Tibial artery (tissue), 4 donors: ENCODE measurements around the gene TRIM47.
A peak's percentile ranks its signal among the peaks of the same experiment; 100 is the strongest.

Experiments used
- DNase-seq, 2 donors: peaks; one replicate each; pipeline ENCODE4 v3.0.0-alpha.2; 2019
- H3K27ac ChIP-seq, 2 donors: fragments of 200-600 bp; sonication (generic) in 1 of 2; 1 replicate in 1 of 2; 2 replicates in 1 of 2; pipeline ENCODE4 v1.5.1; 2018 to 2019; ENCODE audit warnings: mild to moderate bottlenecking in 1 of 2
- H3K27me3 ChIP-seq, 2 donors: fragments of 200-600 bp; sonication (generic) in 1 of 2; one replicate each; pipeline versions ENCODE4 v1.5.1 to v1.6.0; 2016 to 2019
- H3K36me3 ChIP-seq, 3 donors: fragments of 200-600 bp; sonication (generic) in 2 of 3; one replicate each; pipeline ENCODE4 v1.5.1; 2016 to 2019; ENCODE audit warnings: mild to moderate bottlenecking in 2 of 3
- H3K4me1 ChIP-seq, 4 donors: fragments of 200-600 bp; sonication (generic) in 2 of 4; 1 replicate in 3 of 4; 2 replicates in 1 of 4; pipeline ENCODE4 v1.5.1; 2016 to 2019
- H3K4me3 ChIP-seq, 2 donors: fragments of 200-600 bp; sonication (generic) in 1 of 2; 1 replicate in 1 of 2; 2 replicates in 1 of 2; pipeline ENCODE4 v1.5.1; 2018 to 2019; ENCODE audit warnings: mild to moderate bottlenecking in 2 of 2
- H3K9me3 ChIP-seq, 3 donors: fragments of 200-600 bp; sonication (generic) in 1 of 3; one replicate each; pipeline ENCODE4 v1.5.1; 2016 to 2019
- intact Hi-C: fragments of 100-400 bp; cut with DNase I; formaldehyde crosslinking; loops from one replicate; pipeline ENCODE4 v1.15.0; 2023; ENCODE audit warnings: low total_unique reads
- TF ChIP-seq, protein P1 (sequence below), 2 experiments: fragments of 200-600 bp in 1 of 2; fragments of 450-650 bp in 1 of 2; IDR thresholded peaks; one replicate each; pipeline ENCODE4 v1.5.1; 2017 to 2019; ENCODE audit warnings: antibody characterized with exemption in 2 of 2, mild to moderate bottlenecking in 1 of 2, moderate library complexity in 1 of 2

TRIM47 gene

DNA sequence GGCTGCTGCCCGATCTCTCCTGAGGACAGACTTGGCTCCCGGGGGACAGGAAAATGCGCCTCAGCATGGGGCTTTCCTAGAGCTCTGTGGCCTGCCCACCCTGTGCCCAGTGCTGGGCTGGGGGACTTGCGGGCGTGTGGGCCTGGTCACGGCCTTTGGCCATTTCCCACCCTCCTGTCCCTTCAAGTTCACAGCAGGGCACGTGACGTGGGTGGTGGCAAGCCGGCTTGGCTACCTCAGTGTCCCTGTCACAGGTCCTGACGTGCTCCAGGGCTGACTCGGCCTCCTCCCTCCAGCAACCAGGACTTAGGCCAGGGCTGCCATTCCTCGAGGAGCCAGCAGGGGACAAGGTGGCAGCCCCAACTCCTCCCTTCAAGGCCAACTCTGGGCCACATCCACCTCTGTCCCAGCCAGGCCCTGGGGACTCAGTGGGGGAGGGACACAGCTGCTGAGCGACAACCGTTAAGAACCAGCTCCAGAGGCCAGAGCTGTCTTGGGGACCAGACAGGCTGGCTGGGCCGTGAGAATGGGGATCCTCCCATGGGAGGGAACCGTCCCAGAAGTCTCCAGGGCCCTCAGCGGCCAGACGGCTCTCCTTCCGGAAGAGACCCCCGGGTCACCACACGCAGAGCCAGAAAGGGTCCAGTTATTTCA lies 33.2 kb downstream of the TRIM47 start:
- H3K4me1 ChIP-seq, result peaks cover 0 to 64% (median 32%) of the 10 kb centered on the region in 4 donors
- no peaks in the 10 kb centered on the region for H3K9me3 ChIP-seq
- peak; percentile 85 to 97 for DNase-seq
- intact Hi-C loops, result no loop called here
- peak overlapping the region; percentile 86 for H3K27ac ChIP-seq
- no peak overlapping the region for H3K4me3 ChIP-seq
- H3K27me3 ChIP-seq, result no peaks in the 10 kb centered on the region
- peaks cover 43 to 64% (median 50%) of the 10 kb centered on the region in 3 donors for H3K36me3 ChIP-seq
- TF ChIP-seq, protein P1, sequence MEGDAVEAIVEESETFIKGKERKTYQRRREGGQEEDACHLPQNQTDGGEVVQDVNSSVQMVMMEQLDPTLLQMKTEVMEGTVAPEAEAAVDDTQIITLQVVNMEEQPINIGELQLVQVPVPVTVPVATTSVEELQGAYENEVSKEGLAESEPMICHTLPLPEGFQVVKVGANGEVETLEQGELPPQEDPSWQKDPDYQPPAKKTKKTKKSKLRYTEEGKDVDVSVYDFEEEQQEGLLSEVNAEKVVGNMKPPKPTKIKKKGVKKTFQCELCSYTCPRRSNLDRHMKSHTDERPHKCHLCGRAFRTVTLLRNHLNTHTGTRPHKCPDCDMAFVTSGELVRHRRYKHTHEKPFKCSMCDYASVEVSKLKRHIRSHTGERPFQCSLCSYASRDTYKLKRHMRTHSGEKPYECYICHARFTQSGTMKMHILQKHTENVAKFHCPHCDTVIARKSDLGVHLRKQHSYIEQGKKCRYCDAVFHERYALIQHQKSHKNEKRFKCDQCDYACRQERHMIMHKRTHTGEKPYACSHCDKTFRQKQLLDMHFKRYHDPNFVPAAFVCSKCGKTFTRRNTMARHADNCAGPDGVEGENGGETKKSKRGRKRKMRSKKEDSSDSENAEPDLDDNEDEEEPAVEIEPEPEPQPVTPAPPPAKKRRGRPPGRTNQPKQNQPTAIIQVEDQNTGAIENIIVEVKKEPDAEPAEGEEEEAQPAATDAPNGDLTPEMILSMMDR (IDR thresholded peaks at IDR 0.05), result peak; percentile 91 to 98

DNA sequence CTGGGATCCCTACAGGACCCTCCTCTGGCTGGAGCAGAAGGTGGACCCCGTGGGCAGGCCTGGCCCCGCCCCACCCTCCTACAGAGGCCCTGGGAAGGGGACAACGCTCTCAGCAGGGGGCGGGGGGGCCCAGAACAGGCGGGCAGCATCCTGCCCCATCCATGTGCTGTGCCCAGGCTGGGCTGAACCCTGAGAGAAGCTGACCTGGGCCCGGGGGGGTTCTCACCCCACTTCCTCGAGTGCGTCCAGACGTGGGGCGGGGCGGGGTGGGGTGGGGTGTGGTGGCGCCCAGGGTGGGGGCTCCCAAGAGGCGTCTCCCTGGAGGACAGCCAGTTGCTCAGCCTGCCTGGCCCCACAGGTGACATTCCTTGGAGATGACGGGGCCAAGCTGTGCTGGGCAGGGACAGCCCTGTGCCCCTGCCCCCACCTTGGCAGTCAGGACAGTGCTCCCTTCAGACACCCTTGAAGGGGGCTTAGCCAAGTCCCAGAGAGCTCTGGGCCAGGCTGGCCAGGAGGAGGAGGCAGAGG lies 33.8 kb downstream of the TRIM47 start:
- peak in 1 of 2 donors; percentile 83 for DNase-seq
- H3K4me1 ChIP-seq, result peaks cover 0 to 58% (median 32%) of the 10 kb centered on the region in 4 donors
- TF ChIP-seq, protein P1 (IDR thresholded peaks at IDR 0.05), result no peak
- intact Hi-C loops, result loop anchor here (5.0 kb wide), 1 partner anchor 43 kb away; no protein-coding TSS in a partner anchor
- no peaks in the 10 kb centered on the region for H3K9me3 ChIP-seq
- H3K4me3 ChIP-seq, result peak overlapping the region in 1 of 2 donors; percentile 5
- peak overlapping the region; percentile 86 for H3K27ac ChIP-seq
- peaks cover 37 to 64% (median 50%) of the 10 kb centered on the region in 3 donors for H3K36me3 ChIP-seq
- no peaks in the 10 kb centered on the region for H3K27me3 ChIP-seq

DNA sequence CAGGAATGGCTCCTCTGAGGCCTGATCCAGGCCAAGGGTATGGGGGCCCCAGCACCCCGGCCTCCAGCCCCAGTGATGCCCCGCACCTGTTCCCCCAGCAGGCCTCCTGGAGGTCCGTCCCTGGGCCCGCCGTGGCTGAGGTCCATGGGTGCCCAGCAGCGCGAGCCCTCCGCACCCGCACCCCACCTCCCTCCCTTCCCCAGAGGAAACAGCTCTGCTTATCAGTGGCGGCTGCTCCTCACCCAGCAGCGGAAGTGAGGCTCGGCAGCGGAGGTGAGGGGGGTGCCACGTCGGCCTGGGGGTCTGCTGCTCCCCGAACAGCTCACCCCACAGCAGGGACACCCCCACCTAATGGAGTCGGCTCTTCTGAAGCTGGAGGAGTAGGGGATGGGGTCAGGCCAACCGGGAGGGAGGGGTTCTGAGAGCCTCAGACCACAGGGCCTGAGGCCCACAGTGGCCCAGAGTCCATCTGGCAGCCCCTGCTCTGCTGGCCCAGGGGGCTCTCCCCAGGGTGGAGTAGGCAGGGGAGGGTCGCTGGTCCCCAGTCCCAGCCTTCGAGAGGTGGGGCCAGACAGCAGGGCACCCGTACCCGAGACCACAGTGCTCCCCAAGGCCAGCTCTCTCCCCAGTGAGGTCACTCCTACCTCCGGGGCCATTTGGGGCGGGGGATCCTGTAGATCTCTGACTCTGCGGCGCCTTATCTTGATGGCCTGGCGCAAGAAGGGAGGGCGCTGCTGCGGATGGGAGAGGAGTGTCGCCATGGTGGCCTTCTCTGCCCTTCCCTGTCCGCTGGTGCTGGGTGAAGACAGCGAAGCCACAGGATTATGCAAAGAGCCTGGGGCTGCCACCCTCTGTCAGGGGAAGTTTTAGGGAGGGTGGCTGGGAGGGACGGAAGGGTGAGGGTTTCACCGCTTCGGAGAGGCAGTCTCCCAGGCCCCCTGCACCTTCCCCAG lies 34.5 kb downstream of the TRIM47 start, which contains the start of gene UNC13D:
Gene UNC13D (minus strand): TSS at position 828 of the 953 bp plus-strand sequence. CDS start 67 bp downstream, at position 761.
- TF ChIP-seq, protein P1 (IDR thresholded peaks at IDR 0.05), result no peak
- Histone ChIP-seq H3K4me3 (peak within 1 kb of the TSS in 1 of 2 donors; percentile 5), H3K27ac (peak within 1 kb of the TSS; percentile 86), H3K4me1 (peaks cover 0 to 50% (median 26%) of the 10 kb centered on the region in 4 donors), H3K27me3 (no peaks in the 10 kb centered on the region), H3K9me3 (no peaks in the 10 kb centered on the region), H3K36me3 (peaks cover 30 to 62% (median 44%) of the 10 kb centered on the region in 3 donors)
- intact Hi-C loops, result loop anchor here (5.0 kb wide), 1 partner anchor 43 kb away; no protein-coding TSS in a partner anchor
- DNase-seq, result no peak

DNA sequence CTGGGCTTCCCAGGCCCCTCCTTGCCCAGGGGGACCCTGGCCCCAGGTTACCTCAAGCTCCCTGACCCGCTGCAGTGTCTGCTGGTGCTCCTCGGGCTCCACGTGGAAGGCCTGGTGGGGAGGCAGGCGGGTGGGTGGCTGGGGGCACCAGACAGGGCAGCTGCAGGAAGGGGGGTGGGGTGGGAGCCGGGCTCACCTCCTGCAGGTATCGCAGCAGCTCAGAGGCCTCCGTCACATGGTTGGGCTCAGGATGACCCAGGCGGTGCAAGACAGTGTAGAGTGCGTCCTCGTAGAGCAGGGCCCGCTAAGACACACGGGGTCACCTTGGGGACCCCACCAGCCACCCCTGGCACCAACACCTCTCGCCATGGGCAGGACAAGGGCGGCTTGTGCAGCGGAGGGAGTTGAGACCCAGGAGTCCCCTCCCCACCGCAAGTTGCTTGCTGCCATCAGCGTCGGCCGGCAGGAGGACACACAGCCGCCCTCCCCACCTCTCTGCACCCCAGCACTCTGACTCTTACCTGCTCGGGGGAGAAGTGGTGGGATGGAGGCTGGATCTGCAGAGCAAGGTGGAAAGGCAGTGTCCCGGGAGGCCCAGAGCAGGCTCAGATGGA lies 35.3 kb downstream of the TRIM47 start:
- no peak for DNase-seq
- Histone ChIP-seq H3K27me3 (no peaks in the 10 kb centered on the region), H3K36me3 (peaks cover 22 to 54% (median 37%) of the 10 kb centered on the region in 3 donors), H3K4me1 (peaks cover 0 to 42% (median 25%) of the 10 kb centered on the region in 4 donors), H3K4me3 (peak overlapping the region in 1 of 2 donors; percentile 5), H3K9me3 (no peaks in the 10 kb centered on the region), H3K27ac (no peak overlapping the region)
- intact Hi-C loops, result loop anchor here (5.0 kb wide), 1 partner anchor 44 kb away; no protein-coding TSS in a partner anchor
- TF ChIP-seq, protein P1 (IDR thresholded peaks at IDR 0.05), result no peak

DNA sequence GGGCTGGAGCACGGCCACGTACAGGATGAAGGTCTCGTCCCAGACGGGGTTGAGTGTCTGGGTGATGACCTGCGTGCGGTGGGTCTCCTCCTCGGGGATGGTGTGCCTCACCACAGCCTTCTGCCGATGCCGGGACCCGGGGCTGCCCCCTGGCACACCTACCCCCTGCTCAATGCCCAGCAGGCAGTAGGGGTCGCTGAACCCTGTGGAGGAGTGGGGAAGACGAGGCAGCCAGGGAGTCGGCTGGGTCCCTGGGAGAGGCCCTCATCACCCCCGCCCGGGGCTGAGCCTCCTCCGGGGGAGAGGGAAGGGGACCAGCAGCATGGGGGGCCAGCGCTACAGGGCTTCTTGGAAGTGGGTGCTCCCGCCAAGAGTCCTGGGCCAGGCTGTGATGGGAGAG lies 36.0 kb downstream of the TRIM47 start:
- intact Hi-C loops, result loop anchor here (5.0 kb wide), 1 partner anchor 45 kb away; no protein-coding TSS in a partner anchor
- Histone ChIP-seq H3K27ac (no peak overlapping the region), H3K4me1 (peaks cover 0 to 36% (median 25%) of the 10 kb centered on the region in 4 donors), H3K27me3 (no peaks in the 10 kb centered on the region), H3K9me3 (no peaks in the 10 kb centered on the region), H3K4me3 (no peak overlapping the region), H3K36me3 (peaks cover 16 to 48% (median 30%) of the 10 kb centered on the region in 3 donors)
- DNase-seq, result no peak
- TF ChIP-seq, protein P1 (IDR thresholded peaks at IDR 0.05), result no peak
